HepG2 (cell line): Measurements from ENCODE around the gene KATNA1. TPM values are rescaled to one million over a fixed set of nuclear protein-coding genes. Genes with fewer than 3 reads are reported as not detected.
A peak's percentile ranks its signal among the peaks of the same experiment; 100 is the strongest.

ENCODE experiments used
- ARID3A ChIP-seq: IDR thresholded peaks from 2 replicates; pipeline ENCODE4 v1.6.1; 2012; ENCODE audit warnings: low read depth, low read length, improper control_type of control experiment
- CC2D1A ChIP-seq: sonication (generic); formaldehyde crosslinking; IDR thresholded peaks from 2 replicates; pipeline ENCODE4 v1.8.1; 2023; ENCODE audit warnings: mild to moderate bottlenecking, missing genetic modification reagents
- MXD3 ChIP-seq: IDR thresholded peaks from 2 replicates; pipeline ENCODE4 v1.6.1; 2016; ENCODE audit warnings: mild to moderate bottlenecking, missing biosample characterization, missing genetic modification reagents
- NR2F2 ChIP-seq: IDR thresholded peaks from 2 replicates; pipeline ENCODE4 v1.6.1; 2012; ENCODE audit warnings: low read depth, inconsistent platforms, borderline replicate concordance
- NR2F6 ChIP-seq, 2 experiments: IDR thresholded peaks; 2 replicates each; pipeline ENCODE4 v1.6.1; 2016; ENCODE audit warnings: antibody characterized with exemption in 1 of 2, mild to moderate bottlenecking in 1 of 2
- SALL1 ChIP-seq: sonication (generic); formaldehyde crosslinking; IDR thresholded peaks from 2 replicates; pipeline ENCODE4 v1.8.0; 2022; ENCODE audit warnings: mild to moderate bottlenecking, missing genetic modification reagents
- SAP130 ChIP-seq: IDR thresholded peaks from 2 replicates; pipeline ENCODE4 v1.6.1; 2016; ENCODE audit warnings: low read depth
- SMAD1 ChIP-seq: sonication (generic); formaldehyde crosslinking; IDR thresholded peaks from 2 replicates; pipeline ENCODE4 v1.4.0; 2020; ENCODE audit warnings: missing genetic modification reagents, low read depth, mild to moderate bottlenecking, borderline replicate concordance
- TIGD3 ChIP-seq: sonication (generic); formaldehyde crosslinking; IDR thresholded peaks from 2 replicates; pipeline ENCODE4 v1.5.1; 2020; ENCODE audit warnings: mild to moderate bottlenecking, missing genetic modification reagents, borderline replicate concordance
- TRIM22 ChIP-seq: fragments of 450-650 bp; IDR thresholded peaks from 2 replicates; pipeline ENCODE4 v1.6.1; 2017
- YY1 ChIP-seq: IDR thresholded peaks from 2 replicates; pipeline ENCODE4 v1.6.1; 2011; ENCODE audit warnings: low read length, low read depth, moderate library complexity, mild to moderate bottlenecking; ENCODE audit not compliant: insufficient read depth, insufficient replicate concordance
- ZBTB49 ChIP-seq: sonication (generic); formaldehyde crosslinking; IDR thresholded peaks from 2 replicates; pipeline ENCODE4 v1.4.0; 2020; ENCODE audit warnings: missing genetic modification reagents, borderline replicate concordance
- ZNF33A ChIP-seq: sonication (generic); formaldehyde crosslinking; IDR thresholded peaks from 2 replicates; pipeline ENCODE4 v1.5.1; 2020; ENCODE audit warnings: missing genetic modification reagents, mild to moderate bottlenecking, moderate library complexity, borderline replicate concordance
- ZNF362 ChIP-seq: sonication (generic); formaldehyde crosslinking; IDR thresholded peaks from 2 replicates; pipeline ENCODE4 v1.4.0; 2020; ENCODE audit warnings: missing genetic modification reagents, mild to moderate bottlenecking, borderline replicate concordance
- ZXDC ChIP-seq: sonication (generic); formaldehyde crosslinking; IDR thresholded peaks from 2 replicates; pipeline ENCODE4 v1.5.0; 2020; ENCODE audit warnings: mild to moderate bottlenecking, missing genetic modification reagents
- polyA plus RNA-seq, 8 experiments: library from polyadenylated mRNA; depleted of rRNA in 3 of 8; stranded (reverse) in 7 of 8; unstranded in 1 of 8; fragments of >200 nt; fragmentation: Illumina TruSeq in 4 of 8; extraction: Trizol in 4 of 8; gene quantifications; 2 replicates each; pipeline versions ENCODE4 v1.2.1 to v1.2.3, GENCODE V29; 2011 to 2016; ENCODE audit warnings: low read depth in 4 of 8, missing spikeins in 1 of 8, mixed read lengths in 1 of 8; ENCODE audit not compliant: insufficient read depth in 1 of 8
- total RNA-seq, 5 experiments: library from RNA; depleted of rRNA; stranded (reverse); fragments of >200 nt; fragmentation: Illumina TruSeq; extraction: Trizol; gene quantifications; 2 replicates each; pipeline ENCODE4 v1.2.3, GENCODE V29; 2016; ENCODE audit warnings: low read depth in 1 of 5

Gene KATNA1
- total and polyA plus RNA-seq, 2 of the 13 experiments (the other 11 are each of a cell fraction or from before 2014, with no cell fraction given), result 14.8 to 25.3 TPM

GRCh38 chr6:149565527-149566409 is 82.7 kb downstream of the KATNA1 start, which contains the start of gene GINM1 (continued):
- TF ChIP-seq ARID3A (0 out of 2 replicates have a peak, but pooled peaks have one; percentile 12), SALL1 (peak; percentile 33; the same call in 1 of the 2 replicates), NR2F2 (0 out of 2 replicates have a peak, but pooled peaks have one; percentile 27), MXD3 (CRISPR knock-in tag) (no peak), SMAD1 (CRISPR knock-in tag) (no peak), TIGD3 (0 out of 2 replicates have a peak, but pooled peaks have one; percentile 40), ZXDC (no peak), ZNF33A (CRISPR knock-in tag) (no peak; the same call in 1 of the 2 replicates), YY1 (peak; percentile 87), SAP130 (CRISPR knock-in tag) (peak; percentile 93), ZNF362 (peak; percentile 50; the same call in 1 of the 2 replicates), NR2F6 (IDR thresholded peaks at IDR 0.05) (no peak), NR2F6 (CRISPR knock-in tag; IDR thresholded peaks at IDR 0.05) (peak; percentile 39; the same call in 1 of the 2 replicates), ZBTB49 (CRISPR knock-in tag) (no peak), TRIM22 (no peak), CC2D1A (CRISPR knock-in tag) (no peak)
